H9 (cell line): ENCODE measurements around the gene SEMA3F. TPM values are rescaled to one million over a fixed set of nuclear protein-coding genes. Genes with fewer than 3 reads are reported as not detected.

Experiments
- DNase-seq: peaks from one replicate; pipeline ENCODE4 v3.0.0-alpha.2; 2017
- H2AFZ ChIP-seq: one replicate; pipeline ENCODE4 v1.6.1; 2013; ENCODE audit warnings: mild to moderate bottlenecking, low read length, control low read depth, moderate library complexity
- H2AK5ac ChIP-seq: 2 replicates; pipeline ENCODE4 v1.6.1; 2013; ENCODE audit warnings: low read length, control low read depth, mixed read lengths; ENCODE audit not compliant: insufficient read length
- H2BK120ac ChIP-seq: one replicate; pipeline ENCODE4 v1.6.1; 2013; ENCODE audit warnings: low read depth, mild to moderate bottlenecking, low read length, control low read depth, inconsistent platforms; ENCODE audit not compliant: poor library complexity, severe bottlenecking
- H2BK12ac ChIP-seq: 2 replicates; pipeline ENCODE4 v1.6.1; 2013; ENCODE audit warnings: low read length, control low read depth, mixed read lengths, low read depth; ENCODE audit not compliant: insufficient read length
- H2BK15ac ChIP-seq: 2 replicates; pipeline ENCODE4 v1.6.1; 2013; ENCODE audit warnings: low read depth, low read length, control low read depth
- H2BK20ac ChIP-seq: one replicate; pipeline ENCODE4 v1.6.1; 2013; ENCODE audit warnings: low read depth, mild to moderate bottlenecking, low read length, control low read depth, inconsistent platforms; ENCODE audit not compliant: poor library complexity, severe bottlenecking
- H2BK5ac ChIP-seq: 2 replicates; pipeline ENCODE4 v1.6.1; 2013; ENCODE audit warnings: low read length, control low read depth, mixed read lengths; ENCODE audit not compliant: insufficient read length
- H3K14ac ChIP-seq: 2 replicates; pipeline ENCODE4 v1.6.1; 2013; ENCODE audit warnings: low read length, control low read depth; ENCODE audit not compliant: insufficient read depth
- H3K18ac ChIP-seq: 2 replicates; pipeline ENCODE4 v1.6.1; 2013; ENCODE audit warnings: low read depth, mild to moderate bottlenecking, mixed read lengths, low read length, control low read depth; ENCODE audit not compliant: insufficient read length
- H3K23ac ChIP-seq: 2 replicates; pipeline ENCODE4 v1.6.1; 2013; ENCODE audit warnings: low read length, control low read depth, mixed read lengths, low read depth; ENCODE audit not compliant: insufficient read length
- H3K23me2 ChIP-seq: 2 replicates; pipeline ENCODE4 v1.6.1; 2013; ENCODE audit warnings: low read depth, mild to moderate bottlenecking, mixed read lengths, low read length, control low read depth; ENCODE audit not compliant: insufficient read length, poor library complexity, severe bottlenecking
- H3K27ac ChIP-seq: 2 replicates; pipeline ENCODE4 v1.5.1; 2013; ENCODE audit warnings: low read length, control low read depth, mixed read lengths, low read depth; ENCODE audit not compliant: insufficient read length
- H3K27me3 ChIP-seq: 2 replicates; pipeline ENCODE4 v1.6.1; 2013; ENCODE audit warnings: low read length, control low read depth, inconsistent platforms; ENCODE audit not compliant: insufficient read depth
- H3K4ac ChIP-seq: 2 replicates; pipeline ENCODE4 v1.6.1; 2013; ENCODE audit warnings: low read depth, mild to moderate bottlenecking, control low read depth, inconsistent platforms, low read length, moderate library complexity
- H3K4me1 ChIP-seq: 2 replicates; pipeline ENCODE4 v1.6.1; 2013; ENCODE audit warnings: low read length, control low read depth, inconsistent platforms; ENCODE audit not compliant: insufficient read depth
- H3K4me2 ChIP-seq: 2 replicates; pipeline ENCODE4 v1.6.1; 2013; ENCODE audit warnings: low read length, control low read depth, mixed read lengths; ENCODE audit not compliant: insufficient read length, insufficient read depth
- H3K56ac ChIP-seq: 2 replicates; pipeline ENCODE4 v1.6.1; 2013; ENCODE audit warnings: low read depth, mild to moderate bottlenecking, mixed read lengths, low read length, control low read depth; ENCODE audit not compliant: insufficient read length
- H3K79me1 ChIP-seq: 2 replicates; pipeline ENCODE4 v1.6.1; 2013; ENCODE audit warnings: low read depth, mild to moderate bottlenecking, moderate library complexity, low read length, control low read depth, inconsistent platforms; ENCODE audit not compliant: insufficient read depth, poor library complexity, severe bottlenecking
- H3K79me2 ChIP-seq: 2 replicates; pipeline ENCODE4 v1.6.1; 2013; ENCODE audit warnings: low read length, control low read depth, inconsistent platforms; ENCODE audit not compliant: insufficient read depth
- H3K9ac ChIP-seq: 2 replicates; pipeline ENCODE4 v1.6.1; 2013; ENCODE audit warnings: low read length, control low read depth, mixed read lengths; ENCODE audit not compliant: insufficient read length; ENCODE audit errors: extremely low read depth
- H3K9me3 ChIP-seq: one replicate; pipeline ENCODE4 v1.6.1; 2013; ENCODE audit warnings: low read depth, low read length, inconsistent platforms; ENCODE audit not compliant: control insufficient read depth
- H3T11ph ChIP-seq: one replicate; pipeline ENCODE4 v1.6.1; 2013; ENCODE audit warnings: mild to moderate bottlenecking, low read length, control low read depth, inconsistent platforms
- H4K20me1 ChIP-seq: one replicate; pipeline ENCODE4 v1.6.1; 2013; ENCODE audit not compliant: control insufficient read depth, insufficient read length, insufficient read depth
- H4K5ac ChIP-seq: 2 replicates; pipeline ENCODE4 v1.6.1; 2013; ENCODE audit warnings: low read depth, mild to moderate bottlenecking, mixed read lengths, low read length, control low read depth; ENCODE audit not compliant: insufficient read length
- H4K8ac ChIP-seq: replicated peaks from 2 replicates; pipeline ENCODE4 v1.6.1; 2013; ENCODE audit warnings: low read length, control low read depth, mixed read lengths, low read depth; ENCODE audit not compliant: insufficient read length
- H4K91ac ChIP-seq: 2 replicates; pipeline ENCODE4 v1.6.1; 2013; ENCODE audit warnings: low read depth, mild to moderate bottlenecking, moderate library complexity, mixed read lengths, low read length, control low read depth; ENCODE audit not compliant: insufficient read length
- H3K27ac Mint-ChIP-seq, 3 experiments: 2 replicates in 2 of 3; 3 replicates in 1 of 3; pipeline ENCODE4 v1.8.0; 2020 to 2021; ENCODE audit warnings: mixed read lengths in 3 of 3, mild to moderate bottlenecking in 1 of 3, moderate library complexity in 1 of 3
- H3K27me3 Mint-ChIP-seq: 2 replicates; pipeline ENCODE4 v1.8.0; 2021; ENCODE audit warnings: low read depth, mild to moderate bottlenecking, moderate library complexity, mixed read lengths
- H3K36me3 Mint-ChIP-seq, 3 experiments: 2 replicates in 2 of 3; 3 replicates in 1 of 3; pipeline ENCODE4 v1.8.0; 2020 to 2021; ENCODE audit warnings: low read depth in 3 of 3, mixed read lengths in 3 of 3; ENCODE audit not compliant: insufficient read depth in 1 of 3
- H3K4me1 Mint-ChIP-seq, 2 experiments: 2 replicates each; pipeline ENCODE4 v1.8.0; 2020; ENCODE audit warnings: mixed read lengths in 2 of 2
- H3K4me3 Mint-ChIP-seq, 2 experiments: 2 replicates in 1 of 2; 3 replicates in 1 of 2; pipeline ENCODE4 v1.8.0; 2020 to 2021; ENCODE audit warnings: mild to moderate bottlenecking in 2 of 2, mixed read lengths in 2 of 2, moderate library complexity in 1 of 2
- H3K9me3 Mint-ChIP-seq, 2 experiments: 2 replicates in 1 of 2; 3 replicates in 1 of 2; pipeline ENCODE4 v1.8.0; 2020; ENCODE audit warnings: mild to moderate bottlenecking in 2 of 2, mixed read lengths in 2 of 2, moderate library complexity in 1 of 2
- CTCF ChIP-seq: fragments of 200-600 bp; sonication (generic); conservative IDR thresholded peaks from 3 replicates; pipeline ENCODE4 v1.8.0; 2021; ENCODE audit warnings: antibody characterized with exemption, mild to moderate bottlenecking
- WGBS: extraction: QIAGEN DNeasy Blood & Tissue Kit; methylation state at CpG from one replicate; pipeline ENCODE4 v1.1.7; 2013; ENCODE audit warnings: missing lambda C conversion rate, low lambda C conversion rate, mixed read lengths; ENCODE audit not compliant: insufficient read length; ENCODE audit errors: extremely low coverage; 5-methylcytosine and 5-hydroxymethylcytosine counted together
- total RNA-seq: library from RNA; stranded (reverse); gene quantifications from 2 replicates; pipeline ENCODE4 v1.2.1, GENCODE V29; 2021

Gene SEMA3F
- total RNA-seq, 1 experiment from 2014 or later: 14.3 TPM

GRCh38 chr3:50153782-50154475 lies 1.2 kb upstream of the SEMA3F start:
- Histone ChIP-seq H3K23ac (no peak overlapping the region), H3K9ac (no peak overlapping the region), H2BK5ac (no peak overlapping the region), H3T11ph (no peak overlapping the region), H3K4me2 (peak overlapping the region; percentile 30), H4K8ac (no peak overlapping the region), H3K4me1 (peaks cover 3% of the 10 kb centered on the region), H3K79me2 (no peaks in the 10 kb centered on the region), H4K5ac (no peak overlapping the region), H4K91ac (no peak overlapping the region), H3K14ac (no peak overlapping the region), H3K9me3 (no peaks in the 10 kb centered on the region), H2BK20ac (no peak overlapping the region), H3K79me1 (peaks cover 2% of the 10 kb centered on the region), H2AK5ac (no peak overlapping the region), H3K27ac (no peak overlapping the region), H2BK12ac (no peak overlapping the region), H2BK120ac (no peak overlapping the region), H3K4ac (no peak overlapping the region), H2AFZ (no peak overlapping the region), H2BK15ac (no peak overlapping the region), H4K20me1 (no peaks in the 10 kb centered on the region), H3K23me2 (peaks cover 15% of the 10 kb centered on the region), H3K56ac (no peak overlapping the region), H3K27me3 (peaks cover 7% of the 10 kb centered on the region; the same call in 1 of the 2 replicates), H3K18ac (no peak overlapping the region)
- DNase-seq: no peak
- TF ChIP-seq CTCF: no peak
- Mint-ChIP-seq H3K4me1 (peaks cover 61 to 73% of the 10 kb centered on the region in 2 experiments), H3K4me3 (peak overlapping the region; percentile 62 to 87), H3K27me3 (peaks cover 25% of the 10 kb centered on the region), H3K27ac (peak overlapping the region in 1 of 3 experiments; percentile 79; a peak in 1 of 7 replicates), H3K36me3 (peaks cover 0 to 3% (median 2%) of the 10 kb centered on the region in 3 experiments; a peak in 2 of 7 replicates), H3K9me3 (no peaks in the 10 kb centered on the region)
- WGBS: no CpG with 5 or more reads among the region's 9 CpGs
